ENCODE measurements around the gene PLA2G15. TPM values are rescaled to one million over a fixed set of nuclear protein-coding genes. Genes with fewer than 3 reads are reported as not detected.

PLA2G15 gene
- total and polyA plus RNA-seq, 2 donors (not counting 1 experiment from before 2014, with no cell fraction given): 6.1 to 12.5 TPM

DNA sequence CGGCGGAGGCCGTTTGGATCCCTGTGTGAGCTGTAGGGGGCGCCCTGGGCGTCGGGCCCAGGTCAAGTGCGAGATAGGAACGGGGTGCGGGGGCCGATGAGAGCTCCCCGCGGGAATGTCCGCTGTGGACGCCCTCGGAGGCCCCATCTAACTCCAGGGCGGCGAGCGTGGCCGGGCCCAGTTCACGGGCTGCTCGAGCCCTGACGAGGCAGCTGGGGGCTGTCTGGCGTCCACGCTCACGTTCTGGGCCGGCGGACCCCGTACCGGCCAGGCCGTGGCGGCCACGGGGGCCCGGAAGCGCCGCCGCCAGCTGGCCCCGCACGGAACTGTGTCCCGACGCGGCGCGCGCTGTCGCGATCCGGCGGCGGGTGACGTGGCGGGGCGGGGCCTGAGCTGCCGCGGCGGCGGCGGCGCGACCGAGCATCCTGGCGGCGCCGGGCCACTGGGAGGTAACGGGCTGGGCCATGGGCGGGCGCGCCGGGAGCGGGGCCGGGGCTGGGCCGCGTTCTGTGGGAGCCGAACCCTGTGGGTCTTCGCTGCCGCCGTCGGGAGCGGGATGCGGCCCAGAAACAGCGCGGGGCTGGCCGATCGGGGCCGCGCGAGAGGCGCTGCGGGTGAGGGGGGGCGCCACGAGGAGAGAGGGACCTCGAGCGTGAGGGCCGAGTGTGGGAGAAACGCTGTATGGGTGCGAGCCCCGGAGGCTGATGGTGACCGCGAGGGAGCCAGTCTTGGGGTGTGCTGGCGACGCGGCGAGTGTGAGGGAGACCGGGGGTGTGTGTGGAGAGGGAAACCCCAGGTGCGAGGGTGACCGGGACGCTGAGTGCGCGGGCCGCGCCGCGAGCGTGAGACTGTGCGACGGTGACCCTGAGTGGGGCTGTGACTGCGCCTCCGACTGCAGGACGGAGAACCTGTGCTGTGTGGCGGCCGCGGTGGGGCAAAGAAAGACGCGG lies 19.2 kb downstream of the PLA2G15 start, which contains the start of gene SLC7A6:
Gene SLC7A6 (plus strand): TSS at position 399 of the 950 bp plus-strand sequence. CDS start 10,201 bp downstream, outside the sequence.
- H3K27ac Mint-ChIP-seq: peak within 1 kb of the TSS; percentile 99
- TF ChIP-seq EZH2 (IDR thresholded peaks at IDR 0.05; ENCODE audit: borderline replicate concordance, insufficient read depth, low read depth, low read length, poor library complexity, severe bottlenecking) (no peak), CTCF (IDR thresholded peaks at IDR 0.05) (peak; percentile 79)
- peaks cover 20 to 45% of the 10 kb centered on the region in 2 donors for H3K4me1 ChIP-seq (ENCODE audit: control insufficient read depth in 2 of 2, insufficient read depth in 2 of 2, low read length in 2 of 2)
- peak within 1 kb of the TSS; percentile 99 for H3K4me3 Mint-ChIP-seq
- peaks cover 43% of the 10 kb centered on the region for H3K4me1 Mint-ChIP-seq
- H3K9me3 Mint-ChIP-seq (ENCODE audit: insufficient read depth): no peaks in the 10 kb centered on the region
- H3K27me3 Mint-ChIP-seq: no peaks in the 10 kb centered on the region
- peak within 1 kb of the TSS; percentile 63 to 91 (median 86) for H3K4me3 ChIP-seq (ENCODE audit: control extremely low read depth in 1 of 5, extremely low read depth in 1 of 5, insufficient read depth in 1 of 5, low read depth in 2 of 5, low read length in 4 of 5)
- H3K9ac ChIP-seq (ENCODE audit: low read length): peak within 1 kb of the TSS; percentile 95
- ATAC-seq (ENCODE audit: low read depth) (peak; percentile 74), DNase-seq (peak; percentile 89)
- ChIA-PET POLR2A (interaction anchor here (1.3 to 2.8 kb wide), 4 partner anchors 20 to 47 kb away, joined by 4 to 38 read pairs (median 15); partner anchors contain the start of genes PRMT7 and SLC7A6OS), CTCF (interaction anchor here (0.6 to 15.1 kb wide), 23 partner anchors 9 to 772 kb away, joined by 3 to 554 read pairs (median 7); partner anchors contain the start of genes NFATC3, PLA2G15, PRMT7 and SLC7A6OS)
- peaks cover 0 to 4% (median 0%) of the 10 kb centered on the region in 3 donors for H3K9me3 ChIP-seq (ENCODE audit: control extremely low read depth in 1 of 3, control insufficient read depth in 2 of 3, insufficient read depth in 1 of 3, low read length in 2 of 3)
- H3K27me3 ChIP-seq (replicated peaks in 1 of 4; ENCODE audit: control extremely low read depth in 1 of 4, control insufficient read depth in 3 of 4, insufficient read depth in 4 of 4, low read length in 3 of 4): no peaks in the 10 kb centered on the region
- H2AFZ ChIP-seq (ENCODE audit: insufficient read depth, low read depth, low read length, poor library complexity, severe bottlenecking): peak within 1 kb of the TSS; percentile 91
- intact Hi-C loops (cut with micrococcal nuclease): loop anchor here (1.0 to 10.0 kb wide), 7 partner anchors 9 to 260 kb away; partner anchors contain the start of genes PLA2G15 and PRMT7
- WGBS (ENCODE audit: insufficient coverage): under 1% methylated on average over 123 of the region's 123 CpGs
- H4K20me1 ChIP-seq (ENCODE audit: control insufficient read depth, insufficient read depth, low read length, poor library complexity, severe bottlenecking): peaks cover 15% of the 10 kb centered on the region
- peaks cover 84% of the 10 kb centered on the region for H3K79me2 ChIP-seq (ENCODE audit: control insufficient read depth, insufficient read depth, low read length)
- peaks cover 0 to 21% of the 10 kb centered on the region in 2 experiments for H3K36me3 ChIP-seq (replicated peaks in 1 of 2; ENCODE audit: control extremely low read depth in 1 of 2, control insufficient read depth in 1 of 2, extremely low read depth in 1 of 2, insufficient read depth in 2 of 2, low read length in 1 of 2)
- H3K4me2 ChIP-seq (replicated peaks; ENCODE audit: low read depth, low read length, poor library complexity, severe bottlenecking): peak within 1 kb of the TSS; percentile 82
- peak within 1 kb of the TSS; percentile 92 to 97 for H3K27ac ChIP-seq (ENCODE audit: low read length in 2 of 2)

Data from B cell (primary cell).